PFSK-1 (cell line): ENCODE measurements around the gene WDFY3.

Source experiments
- POLR2AphosphoS5 ChIP-seq: IDR thresholded peaks from 2 replicates; pipeline ENCODE4 v1.6.1; 2012; ENCODE audit warnings: low read depth, mild to moderate bottlenecking, control low read depth, low read length, moderate library complexity
- REST ChIP-seq, 2 experiments: IDR thresholded peaks; 2 replicates each; pipeline versions ENCODE4 v1.6.1 to v1.8.0; 2011 to 2012; ENCODE audit warnings: low read depth in 2 of 2, low read length in 2 of 2, control low read depth in 1 of 2, inconsistent platforms in 1 of 2, mild to moderate bottlenecking in 1 of 2, moderate library complexity in 1 of 2; ENCODE audit not compliant: insufficient read depth in 1 of 2
- TAF1 ChIP-seq: IDR thresholded peaks from 2 replicates; pipeline ENCODE4 v1.6.1; 2012; ENCODE audit warnings: low read length, control low read depth, borderline replicate concordance; ENCODE audit not compliant: insufficient read depth

- TF ChIP-seq TAF1 (no peak), REST (IDR thresholded peaks at IDR 0.05; ENCODE audit: insufficient read depth in 1 of 2, low read depth in 2 of 2, low read length in 2 of 2) (no peak), POLR2AphosphoS5 (no peak)
These were observed 170.1 kb downstream of the WDFY3 start for GRCh38 chr4:84796394-84796793.
